Measurements from ENCODE around the gene HDAC4. TPM values are rescaled to one million over a fixed set of nuclear protein-coding genes. Genes with fewer than 3 reads are reported as not detected.

Gene HDAC4
- total and polyA plus RNA-seq, 9 of the 15 experiments (the other 6 are each of a cell fraction or from before 2014, with no cell fraction given), result 0.11 to 20.2 (median 4.0) TPM

DNA sequence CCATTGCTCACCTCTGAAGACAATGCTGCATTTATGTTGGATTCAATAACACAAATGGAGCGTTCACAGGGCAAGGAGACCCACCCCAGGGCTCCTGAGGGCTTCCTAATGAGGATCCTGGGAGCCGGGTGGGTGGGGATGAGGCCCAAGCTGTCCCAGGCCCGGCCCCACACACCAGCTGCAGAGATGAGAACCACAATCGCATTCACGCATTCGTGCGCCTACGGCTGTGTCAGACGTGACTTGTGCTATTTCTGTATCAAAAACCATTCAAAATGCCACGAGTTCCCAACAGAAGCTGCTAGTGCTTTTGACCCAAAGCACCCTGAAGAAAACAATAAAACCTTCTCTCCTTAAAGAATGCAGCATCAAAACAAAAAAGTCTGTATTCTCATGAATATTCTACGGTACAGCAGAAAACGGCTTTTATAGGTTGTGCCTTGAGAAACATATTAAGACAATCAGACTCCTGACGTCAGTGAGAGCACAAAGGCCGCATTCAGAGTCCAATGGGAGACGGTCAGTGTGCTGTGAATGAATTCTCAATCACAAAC is 205.4 kb downstream of the HDAC4 start (continued):
- TF ChIP-seq, protein P1, sequence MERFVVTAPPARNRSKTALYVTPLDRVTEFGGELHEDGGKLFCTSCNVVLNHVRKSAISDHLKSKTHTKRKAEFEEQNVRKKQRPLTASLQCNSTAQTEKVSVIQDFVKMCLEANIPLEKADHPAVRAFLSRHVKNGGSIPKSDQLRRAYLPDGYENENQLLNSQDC (CRISPR knock-in tag; IDR thresholded peaks at IDR 0.05), result no peak
- no peak for TF ChIP-seq GTF2E2 (tag; IDR thresholded peaks at IDR 0.05)

DNA sequence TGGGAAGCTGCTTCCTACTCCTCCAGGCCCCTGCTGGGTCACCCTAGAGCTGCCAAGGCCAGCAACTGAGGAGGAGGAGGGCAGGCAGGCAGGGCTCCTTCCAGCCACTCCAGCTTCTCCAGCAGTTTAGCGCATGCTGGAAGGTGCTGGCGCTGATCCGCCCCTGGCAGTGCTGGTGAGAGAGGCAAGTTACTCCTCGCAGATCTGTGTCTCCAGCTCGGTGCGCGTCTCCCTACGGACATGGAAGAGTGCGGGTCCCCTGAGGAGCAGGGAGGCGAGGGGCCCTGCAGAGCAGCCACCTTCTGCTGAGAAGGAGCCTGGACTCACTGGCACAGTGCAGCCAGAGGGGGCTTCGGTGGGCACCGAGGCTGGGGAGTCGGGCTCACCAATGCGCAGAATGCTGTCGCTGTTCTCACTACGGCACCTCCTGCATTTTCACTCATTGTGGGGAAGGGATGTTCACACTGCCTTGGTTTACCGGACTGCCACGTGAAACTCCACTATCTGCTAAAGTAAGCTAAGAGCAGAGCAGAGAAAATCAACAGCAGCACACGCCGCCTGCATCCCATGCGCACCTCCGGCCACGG is 206.0 kb downstream of the HDAC4 start:
- no TSS peak for BruUV-seq (replicated peaks)
- no peak for ATAC-seq
- CTCF ChIA-PET (ENCODE audit: low intra/inter-chr PET ratio), result no interaction called here
- no peak overlapping the region for H3K4me2 ChIP-seq (ENCODE audit: insufficient read depth, low read length)
- no peaks in the 10 kb centered on the region for H3K36me3 ChIP-seq (ENCODE audit: control insufficient read depth, insufficient read depth, low read length)
- no peaks in the 10 kb centered on the region for H3K9me1 ChIP-seq (ENCODE audit: control insufficient read depth, insufficient read depth, low read length)
- in situ Hi-C loops (cut with MboI), result no loop called here
- no peak overlapping the region for H3K4me3 ChIP-seq
- POLR2A ChIA-PET, result interaction anchor here (0.7 kb wide), 1 partner anchor 213 kb away, joined by 3 read pairs; no protein-coding TSS in a partner anchor
- FAIRE-seq, result no peak
- no peak overlapping the region for H3K27ac ChIP-seq (ENCODE audit: extremely low read depth, low read depth, low read length)
- no peak overlapping the region for H2AFZ ChIP-seq (ENCODE audit: low read depth, low read length)
- H3K9me3 ChIP-seq (replicated peaks; ENCODE audit: control insufficient read depth, insufficient read depth, low read depth, low read length), result no peaks in the 10 kb centered on the region
- H3K79me2 ChIP-seq (ENCODE audit: control insufficient read depth, insufficient read depth, low read length), result no peaks in the 10 kb centered on the region
- no peak for DNase-seq (ENCODE audit: extremely low read depth in 1 of 4, low spot score in 3 of 4)
- intact Hi-C loops (cut with micrococcal nuclease), result no loop called here
- 94% methylated on average over 11 of the region's 23 CpGs for WGBS (ENCODE audit: insufficient coverage, low coverage, missing lambda C conversion rate)
- H4K20me1 ChIP-seq (replicated peaks; ENCODE audit: control insufficient read depth, insufficient read depth, low read length), result no peaks in the 10 kb centered on the region
- H3K4me1 ChIP-seq (replicated peaks in 1 of 2; ENCODE audit: control insufficient read depth in 2 of 2, insufficient read depth in 2 of 2, low read length in 2 of 2), result peaks cover 0 to 3% of the 10 kb centered on the region in 2 experiments; a peak in 1 of 5 replicates
- H3K27me3 ChIP-seq (ENCODE audit: control insufficient read depth in 2 of 2, insufficient read depth in 2 of 2, low read length in 2 of 2), result no peaks in the 10 kb centered on the region
- H3K9ac ChIP-seq (ENCODE audit: insufficient read depth in 1 of 2, low read depth in 2 of 2, low read length in 2 of 2), result no peak overlapping the region
- TF ChIP-seq, protein P2, sequence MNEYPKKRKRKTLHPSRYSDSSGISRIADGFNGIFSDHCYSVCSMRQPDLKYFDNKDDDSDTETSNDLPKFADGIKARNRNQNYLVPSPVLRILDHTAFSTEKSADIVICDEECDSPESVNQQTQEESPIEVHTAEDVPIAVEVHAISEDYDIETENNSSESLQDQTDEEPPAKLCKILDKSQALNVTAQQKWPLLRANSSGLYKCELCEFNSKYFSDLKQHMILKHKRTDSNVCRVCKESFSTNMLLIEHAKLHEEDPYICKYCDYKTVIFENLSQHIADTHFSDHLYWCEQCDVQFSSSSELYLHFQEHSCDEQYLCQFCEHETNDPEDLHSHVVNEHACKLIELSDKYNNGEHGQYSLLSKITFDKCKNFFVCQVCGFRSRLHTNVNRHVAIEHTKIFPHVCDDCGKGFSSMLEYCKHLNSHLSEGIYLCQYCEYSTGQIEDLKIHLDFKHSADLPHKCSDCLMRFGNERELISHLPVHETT (CRISPR knock-in tag; conservative IDR thresholded peaks at IDR 0.05 in 1 of 2, IDR thresholded peaks at IDR 0.05 in 1 of 2), result no peak
- TF ChIP-seq, protein P3, sequence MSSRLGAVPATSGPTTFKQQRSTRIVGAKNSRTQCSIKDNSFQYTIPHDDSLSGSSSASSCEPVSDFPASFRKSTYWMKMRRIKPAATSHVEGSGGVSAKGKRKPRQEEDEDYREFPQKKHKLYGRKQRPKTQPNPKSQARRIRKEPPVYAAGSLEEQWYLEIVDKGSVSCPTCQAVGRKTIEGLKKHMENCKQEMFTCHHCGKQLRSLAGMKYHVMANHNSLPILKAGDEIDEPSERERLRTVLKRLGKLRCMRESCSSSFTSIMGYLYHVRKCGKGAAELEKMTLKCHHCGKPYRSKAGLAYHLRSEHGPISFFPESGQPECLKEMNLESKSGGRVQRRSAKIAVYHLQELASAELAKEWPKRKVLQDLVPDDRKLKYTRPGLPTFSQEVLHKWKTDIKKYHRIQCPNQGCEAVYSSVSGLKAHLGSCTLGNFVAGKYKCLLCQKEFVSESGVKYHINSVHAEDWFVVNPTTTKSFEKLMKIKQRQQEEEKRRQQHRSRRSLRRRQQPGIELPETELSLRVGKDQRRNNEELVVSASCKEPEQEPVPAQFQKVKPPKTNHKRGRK (tag; IDR thresholded peaks at IDR 0.05), result no peak
- TF ChIP-seq MAFF (IDR thresholded peaks at IDR 0.05; ENCODE audit: low read length), result no peak
- TF ChIP-seq, protein P4, sequence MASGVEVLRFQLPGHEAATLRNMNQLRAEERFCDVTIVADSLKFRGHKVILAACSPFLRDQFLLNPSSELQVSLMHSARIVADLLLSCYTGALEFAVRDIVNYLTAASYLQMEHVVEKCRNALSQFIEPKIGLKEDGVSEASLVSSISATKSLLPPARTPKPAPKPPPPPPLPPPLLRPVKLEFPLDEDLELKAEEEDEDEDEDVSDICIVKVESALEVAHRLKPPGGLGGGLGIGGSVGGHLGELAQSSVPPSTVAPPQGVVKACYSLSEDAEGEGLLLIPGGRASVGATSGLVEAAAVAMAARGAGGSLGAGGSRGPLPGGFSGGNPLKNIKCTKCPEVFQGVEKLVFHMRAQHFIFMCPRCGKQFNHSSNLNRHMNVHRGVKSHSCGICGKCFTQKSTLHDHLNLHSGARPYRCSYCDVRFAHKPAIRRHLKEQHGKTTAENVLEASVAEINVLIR (CRISPR knock-in tag; IDR thresholded peaks at IDR 0.05), result no peak
- no peak for TF ChIP-seq LEF1 (IDR thresholded peaks at IDR 0.05)
- no peak for TF ChIP-seq ZNF695 (CRISPR knock-in tag; IDR thresholded peaks at IDR 0.05)
- TF ChIP-seq GABPB1 (CRISPR knock-in tag; IDR thresholded peaks at IDR 0.05), result no peak
- no peak for TF ChIP-seq ZNF274 (IDR thresholded peaks at IDR 0.05; ENCODE audit: borderline replicate concordance, low read depth, low read length)
- TF ChIP-seq L3MBTL2 (IDR thresholded peaks at IDR 0.05), result no peak
- no peak for TF ChIP-seq POLR2H (tag; IDR thresholded peaks at IDR 0.05; ENCODE audit: low read depth)
- TF ChIP-seq, protein P5, sequence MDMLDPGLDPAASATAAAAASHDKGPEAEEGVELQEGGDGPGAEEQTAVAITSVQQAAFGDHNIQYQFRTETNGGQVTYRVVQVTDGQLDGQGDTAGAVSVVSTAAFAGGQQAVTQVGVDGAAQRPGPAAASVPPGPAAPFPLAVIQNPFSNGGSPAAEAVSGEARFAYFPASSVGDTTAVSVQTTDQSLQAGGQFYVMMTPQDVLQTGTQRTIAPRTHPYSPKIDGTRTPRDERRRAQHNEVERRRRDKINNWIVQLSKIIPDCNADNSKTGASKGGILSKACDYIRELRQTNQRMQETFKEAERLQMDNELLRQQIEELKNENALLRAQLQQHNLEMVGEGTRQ (CRISPR knock-in tag; IDR thresholded peaks at IDR 0.05), result no peak
